Measurements from ENCODE around the gene CATSPERD. TPM values are rescaled to one million over a fixed set of nuclear protein-coding genes. Genes with fewer than 3 reads are reported as not detected.

The CATSPERD gene
- total RNA-seq, 1 donor from 2014 or later, result not detected

DNA sequence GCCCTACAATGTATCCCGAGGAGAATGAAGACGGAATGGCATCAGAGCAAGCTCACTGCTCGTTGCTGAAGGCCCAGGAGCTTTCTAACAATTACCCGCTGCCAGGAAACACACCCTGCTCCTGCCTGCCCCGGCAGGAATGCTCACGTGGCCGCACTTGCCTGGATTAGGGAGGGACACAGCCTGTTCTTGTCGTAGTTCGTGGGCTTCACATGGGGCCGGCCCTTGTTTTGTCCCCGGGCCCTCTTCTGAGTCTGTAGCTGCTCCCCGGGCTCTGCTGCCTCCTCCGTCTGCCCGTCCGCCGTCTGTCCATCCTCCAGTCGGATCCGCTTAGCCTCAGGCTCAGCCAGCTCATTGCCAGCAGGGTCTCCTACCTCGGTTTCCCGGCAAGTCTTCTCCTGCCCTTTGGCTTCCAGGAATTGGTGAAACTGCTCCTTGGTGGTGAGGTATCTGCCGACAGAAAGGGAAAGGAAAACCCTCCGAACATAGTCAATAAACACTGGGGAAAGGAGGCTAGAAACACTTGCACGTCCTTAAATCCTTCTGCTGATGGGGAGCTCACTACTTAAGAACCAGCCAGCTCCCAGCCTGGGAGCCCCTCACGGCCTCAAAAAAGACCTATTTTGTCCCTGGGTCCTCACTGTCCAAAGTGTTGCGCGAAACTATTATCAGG, 69.6 kb downstream of the CATSPERD start:
- H3K4me1 Mint-ChIP-seq (ENCODE audit: low read depth, unreplicated experiment), result peaks cover 5% of the 10 kb centered on the region

DNA sequence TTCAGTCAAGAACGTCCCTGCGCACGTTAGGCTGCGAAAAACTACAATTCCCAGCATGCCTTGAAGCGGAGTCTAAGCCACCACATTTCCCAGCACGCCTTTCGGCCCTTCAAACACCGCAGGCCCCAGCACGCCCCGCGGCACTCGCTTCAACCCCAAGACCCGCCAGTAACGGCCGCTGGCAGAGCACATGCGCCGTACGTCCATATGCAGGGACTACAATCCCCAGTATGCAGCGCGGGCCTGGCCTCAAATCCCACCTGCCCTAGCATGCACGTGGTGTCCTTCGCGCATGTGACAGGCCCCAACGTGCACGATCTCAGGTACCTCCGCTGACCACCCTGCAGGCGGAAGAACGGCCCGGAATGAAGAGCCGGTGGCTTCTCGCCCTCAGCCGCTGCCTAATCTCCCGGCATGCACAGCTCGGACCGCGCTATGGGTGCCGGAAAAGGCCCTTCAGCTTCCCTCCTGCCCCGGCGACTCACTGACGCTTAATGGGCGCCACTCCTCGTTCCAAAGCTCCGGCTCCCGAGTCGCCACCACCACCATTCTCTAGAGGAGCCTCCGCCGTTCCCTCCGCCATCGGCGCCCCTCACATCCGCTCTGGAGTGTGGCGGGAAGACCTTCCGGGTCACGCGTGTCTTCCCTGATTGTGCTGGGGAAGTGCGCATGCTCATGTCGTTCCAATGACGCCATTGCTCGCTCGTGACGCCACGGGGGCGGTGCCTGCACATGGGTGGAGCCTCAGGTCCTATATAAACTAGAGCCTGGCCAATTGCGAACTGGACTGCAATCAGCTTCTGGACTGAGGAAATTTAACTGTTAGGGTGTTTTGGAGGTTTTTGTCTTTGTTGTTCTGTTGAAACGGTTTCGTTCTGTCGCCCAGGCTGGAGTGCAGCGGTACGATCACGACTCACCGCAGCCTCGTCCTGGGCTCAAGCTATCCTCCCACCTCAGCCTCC, 70.4 kb downstream of the CATSPERD start, which contains the start of gene DUS3L:
Gene DUS3L (minus strand): TSS at position 605 of the 962 bp plus-strand sequence. CDS start 22 bp downstream, at position 583.
- peak within 1 kb of the TSS; percentile 100 for H3K4me3 Mint-ChIP-seq (ENCODE audit: unreplicated experiment)
- DNase-seq, result peak; percentile 98
- peaks cover 5% of the 10 kb centered on the region for H3K36me3 Mint-ChIP-seq (ENCODE audit: unreplicated experiment)
- H3K4me1 Mint-ChIP-seq (ENCODE audit: low read depth, unreplicated experiment), result peaks cover 5% of the 10 kb centered on the region
- H3K27ac Mint-ChIP-seq (ENCODE audit: unreplicated experiment), result peak within 1 kb of the TSS; percentile 99
- H3K27me3 Mint-ChIP-seq (ENCODE audit: unreplicated experiment), result peaks cover 15% of the 10 kb centered on the region
- no peak for TF ChIP-seq CTCF (IDR thresholded peaks at IDR 0.05; ENCODE audit: partially characterized antibody, unreplicated experiment)
- peaks cover 12% of the 10 kb centered on the region for H3K9me3 Mint-ChIP-seq (ENCODE audit: unreplicated experiment)

More for the DNA sequence above, 69.6 kb downstream of the CATSPERD start:
- peak overlapping the region; percentile 100 for H3K4me3 Mint-ChIP-seq (ENCODE audit: unreplicated experiment)
- no peak for DNase-seq
- H3K27ac Mint-ChIP-seq (ENCODE audit: unreplicated experiment), result peak overlapping the region; percentile 99
- peaks cover 15% of the 10 kb centered on the region for H3K27me3 Mint-ChIP-seq (ENCODE audit: unreplicated experiment)
- peaks cover 12% of the 10 kb centered on the region for H3K9me3 Mint-ChIP-seq (ENCODE audit: unreplicated experiment)
- peaks cover 5% of the 10 kb centered on the region for H3K36me3 Mint-ChIP-seq (ENCODE audit: unreplicated experiment)
- no peak for TF ChIP-seq CTCF (IDR thresholded peaks at IDR 0.05; ENCODE audit: partially characterized antibody, unreplicated experiment)

DNA sequence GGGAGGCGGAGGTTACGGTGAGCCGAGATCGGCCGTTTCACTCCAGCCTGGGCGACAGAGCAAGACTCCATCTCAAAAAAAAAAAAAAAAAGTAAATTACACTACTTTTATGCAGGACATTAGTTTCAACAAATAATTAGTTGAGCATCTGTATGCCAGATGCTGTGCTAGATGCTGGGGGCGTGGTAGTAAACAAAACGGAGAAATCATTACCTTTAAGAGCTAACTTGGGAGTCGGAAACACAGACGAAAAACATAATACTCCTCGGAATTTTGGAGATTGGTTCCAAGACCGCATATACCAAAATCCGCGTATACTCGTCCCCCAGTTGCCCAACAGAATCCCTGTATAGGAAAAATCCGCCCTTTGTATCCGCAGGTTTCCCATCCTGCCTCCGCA, 71.8 kb downstream of the CATSPERD start:
- H3K27me3 Mint-ChIP-seq (ENCODE audit: unreplicated experiment), result peaks cover 13% of the 10 kb centered on the region
- no peak for TF ChIP-seq CTCF (IDR thresholded peaks at IDR 0.05; ENCODE audit: partially characterized antibody, unreplicated experiment)
- H3K27ac Mint-ChIP-seq (ENCODE audit: unreplicated experiment), result peak overlapping the region; percentile 33
- H3K4me1 Mint-ChIP-seq (ENCODE audit: low read depth, unreplicated experiment), result peaks cover 5% of the 10 kb centered on the region
- peaks cover 12% of the 10 kb centered on the region for H3K9me3 Mint-ChIP-seq (ENCODE audit: unreplicated experiment)
- no peak for DNase-seq
- no peak overlapping the region for H3K4me3 Mint-ChIP-seq (ENCODE audit: unreplicated experiment)
- H3K36me3 Mint-ChIP-seq (ENCODE audit: unreplicated experiment), result peaks cover 5% of the 10 kb centered on the region

DNA sequence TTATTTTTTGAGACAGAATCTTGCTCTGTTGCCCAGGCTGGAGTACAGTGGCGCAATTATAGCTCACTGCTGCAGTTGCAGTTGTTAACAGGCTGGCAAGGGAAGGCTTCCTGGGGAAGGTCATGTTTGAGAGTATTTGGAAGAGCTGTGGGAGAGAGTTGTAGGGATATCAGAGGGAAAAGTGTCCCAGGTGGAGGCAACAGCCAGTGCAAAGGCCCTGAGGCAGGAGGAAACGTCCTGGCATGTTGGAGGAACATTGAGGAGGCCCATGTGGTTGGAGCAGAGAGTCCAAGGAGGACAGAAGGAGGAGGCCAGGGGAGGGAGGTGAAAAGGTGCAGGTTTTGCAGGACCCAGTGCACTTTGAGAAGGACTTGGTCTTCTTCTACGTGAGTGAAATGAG, 72.8 kb downstream of the CATSPERD start:
- Mint-ChIP-seq H3K36me3 (ENCODE audit: unreplicated experiment) (peaks cover 5% of the 10 kb centered on the region), H3K9me3 (ENCODE audit: unreplicated experiment) (peaks cover 12% of the 10 kb centered on the region), H3K4me3 (ENCODE audit: unreplicated experiment) (no peak overlapping the region), H3K27ac (ENCODE audit: unreplicated experiment) (peak overlapping the region; percentile 1), H3K4me1 (ENCODE audit: low read depth, unreplicated experiment) (peaks cover 5% of the 10 kb centered on the region), H3K27me3 (ENCODE audit: unreplicated experiment) (peaks cover 13% of the 10 kb centered on the region)
- TF ChIP-seq CTCF (IDR thresholded peaks at IDR 0.05; ENCODE audit: partially characterized antibody, unreplicated experiment), result no peak
- no peak for DNase-seq
